HG03565 (cell line): ENCODE measurements around the gene CISH.
A peak's percentile ranks its signal among the peaks of the same experiment; 100 is the strongest.

Experiments used
- ATAC-seq: cut with Tn5 transposase; IDR thresholded peaks from one replicate; pipeline ENCODE4 v1.9.1; 2021; ENCODE audit warnings: mild to moderate bottlenecking, moderate library complexity; ENCODE audit not compliant: unreplicated experiment

CISH gene

GRCh38 chr3:50611464-50612233 lies at the start of gene CISH:
Gene CISH (minus strand): TSS chr3:50611774. CDS start chr3:50611650, 124 bp downstream.
- peak; percentile 58 for ATAC-seq

- ATAC-seq, result no peak
Measured at GRCh38 chr3:50660386-50660785, 48.8 kb upstream of the CISH start.

- ATAC-seq, result no peak
Measured at GRCh38 chr3:50658831-50659230, 47.3 kb upstream of the CISH start.

GRCh38 chr3:50658416-50658815 lies 46.8 kb upstream of the CISH start:
- no peak for ATAC-seq

GRCh38 chr3:50657816-50658215 lies 46.2 kb upstream of the CISH start:
- ATAC-seq, result no peak

- no peak for ATAC-seq
Measured at GRCh38 chr3:50657407-50657806, 45.8 kb upstream of the CISH start.

GRCh38 chr3:50656417-50657195 lies 45.0 kb upstream of the CISH start:
- no peak for ATAC-seq

GRCh38 chr3:50655009-50655830 lies 43.6 kb upstream of the CISH start:
- ATAC-seq, result no peak

GRCh38 chr3:50653937-50654595 lies 42.5 kb upstream of the CISH start:
- ATAC-seq, result no peak

- ATAC-seq, result no peak
Measured at GRCh38 chr3:50652709-50653108, 41.1 kb upstream of the CISH start.

- no peak for ATAC-seq
Measured at GRCh38 chr3:50651920-50652529, 40.5 kb upstream of the CISH start.

GRCh38 chr3:50651445-50651844 lies 39.9 kb upstream of the CISH start:
- no peak for ATAC-seq

- no peak for ATAC-seq
Measured at GRCh38 chr3:50650018-50650417, 38.4 kb upstream of the CISH start.

GRCh38 chr3:50649451-50649931 lies 37.9 kb upstream of the CISH start:
- no peak for ATAC-seq

- ATAC-seq, result no peak
Measured at GRCh38 chr3:50648944-50649343, 37.4 kb upstream of the CISH start.

- no peak for ATAC-seq
Measured at GRCh38 chr3:50648313-50648712, 36.7 kb upstream of the CISH start.

GRCh38 chr3:50645378-50645777 lies 33.8 kb upstream of the CISH start:
- ATAC-seq, result no peak

- no peak for ATAC-seq
Measured at GRCh38 chr3:50644561-50644960, 33.0 kb upstream of the CISH start.

GRCh38 chr3:50642382-50642781 lies 30.8 kb upstream of the CISH start:
- ATAC-seq, result no peak

GRCh38 chr3:50639055-50639494 lies 27.5 kb upstream of the CISH start:
- ATAC-seq, result no peak
